Esophagus muscularis mucosa (tissue), 4 donors: Measurements from ENCODE around the gene CLIP4. TPM values are rescaled to one million over a fixed set of nuclear protein-coding genes. Genes with fewer than 3 reads are reported as not detected.

Experiments used
- DNase-seq: peaks from one replicate; pipeline ENCODE4 v3.0.0-alpha.2; 2017; ENCODE audit errors: extremely low spot score
- H3K27ac ChIP-seq, 4 donors: fragments of 200-600 bp; sonication (generic); replicated peaks in 1 of 4; 1 replicate in 3 of 4; 2 replicates in 1 of 4; pipeline ENCODE4 v1.5.1; 2016 to 2019; ENCODE audit warnings: mild to moderate bottlenecking in 1 of 4
- H3K27me3 ChIP-seq, 4 donors: fragments of 200-600 bp; sonication (generic); one replicate each; pipeline versions ENCODE4 v1.5.1 to v1.6.0; 2016 to 2019
- H3K36me3 ChIP-seq, 4 donors: fragments of 200-600 bp; sonication (generic); one replicate each; pipeline ENCODE4 v1.5.1; 2016 to 2019
- H3K4me1 ChIP-seq, 4 donors: fragments of 200-600 bp; sonication (generic); one replicate each; pipeline ENCODE4 v1.5.1; 2016 to 2019
- H3K4me3 ChIP-seq, 4 donors: fragments of 200-600 bp; sonication (generic); 1 replicate in 2 of 4; 2 replicates in 2 of 4; pipeline ENCODE4 v1.5.1; 2016 to 2019; ENCODE audit warnings: mild to moderate bottlenecking in 4 of 4, moderate library complexity in 1 of 4
- H3K9me3 ChIP-seq, 4 donors: fragments of 200-600 bp; sonication (generic); 1 replicate in 3 of 4; 2 replicates in 1 of 4; pipeline ENCODE4 v1.5.1; 2016 to 2019
- EP300 ChIP-seq: sonication (generic); formaldehyde crosslinking; IDR thresholded peaks from one replicate; pipeline ENCODE4 v1.6.1; 2017; ENCODE audit warnings: antibody characterized with exemption
- POLR2A ChIP-seq: fragments of 450-650 bp; IDR thresholded peaks from one replicate; pipeline ENCODE4 v1.6.1; 2017; ENCODE audit warnings: antibody characterized with exemption, moderate library complexity, mild to moderate bottlenecking, low read depth
- POLR2AphosphoS5 ChIP-seq, 2 donors: sonication (generic); formaldehyde crosslinking; IDR thresholded peaks; one replicate each; pipeline ENCODE4 v1.6.1; 2017; ENCODE audit warnings: antibody characterized with exemption in 2 of 2
- WGBS: methylation state at CpG from one replicate; pipeline ENCODE4 v1.1.5; 2018; 5-methylcytosine and 5-hydroxymethylcytosine counted together
- intact Hi-C: fragments of 100-400 bp; cut with DNase I; formaldehyde crosslinking; loops from one replicate; pipeline ENCODE4 v1.15.1; 2023
- total RNA-seq, 4 donors: library from RNA; depleted of rRNA; stranded (reverse); fragments of >200 nt; gene quantifications; one replicate each; pipeline versions ENCODE4 v1.1.0 to v1.2.1, GENCODE V29; 2016
- TF ChIP-seq, protein P1 (sequence below), 3 experiments: fragments of 200-600 bp in 2 of 3; fragments of 450-650 bp in 1 of 3; sonication (generic) in 2 of 3; IDR thresholded peaks; one replicate each; pipeline ENCODE4 v1.5.1; 2017 to 2019; ENCODE audit warnings: antibody characterized with exemption in 3 of 3, mild to moderate bottlenecking in 2 of 3, moderate library complexity in 1 of 3

Gene CLIP4
- total RNA-seq, 4 donors from 2014 or later: 58.5 to 83.1 (median 66.8) TPM

DNA sequence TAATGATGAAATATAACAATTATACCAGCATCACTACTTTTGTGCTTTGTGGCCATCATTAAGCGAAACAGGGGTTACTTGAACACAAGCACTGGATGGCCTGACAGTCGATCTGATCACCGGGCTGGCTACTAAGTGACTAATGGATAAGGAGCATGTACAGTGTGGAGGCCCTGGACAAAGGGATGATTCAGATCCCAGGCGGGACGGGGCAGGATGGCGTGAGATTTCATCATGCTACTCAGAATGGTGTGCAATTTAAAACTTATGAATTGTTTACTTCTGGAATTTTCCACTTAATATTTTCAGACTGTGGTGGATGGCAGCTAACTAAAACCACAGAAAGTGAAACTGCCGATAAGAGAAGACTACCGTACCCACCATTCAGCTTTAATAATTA, 7.0 kb upstream of the CLIP4 start:
- Histone ChIP-seq H3K27ac (no peak overlapping the region), H3K4me1 (no peaks in the 10 kb centered on the region), H3K4me3 (no peak overlapping the region), H3K27me3 (no peaks in the 10 kb centered on the region), H3K9me3 (no peaks in the 10 kb centered on the region), H3K36me3 (no peaks in the 10 kb centered on the region)
- DNase-seq: no peak
- 79% methylated on average over 8 of the region's 8 CpGs for WGBS
- TF ChIP-seq, protein P1, sequence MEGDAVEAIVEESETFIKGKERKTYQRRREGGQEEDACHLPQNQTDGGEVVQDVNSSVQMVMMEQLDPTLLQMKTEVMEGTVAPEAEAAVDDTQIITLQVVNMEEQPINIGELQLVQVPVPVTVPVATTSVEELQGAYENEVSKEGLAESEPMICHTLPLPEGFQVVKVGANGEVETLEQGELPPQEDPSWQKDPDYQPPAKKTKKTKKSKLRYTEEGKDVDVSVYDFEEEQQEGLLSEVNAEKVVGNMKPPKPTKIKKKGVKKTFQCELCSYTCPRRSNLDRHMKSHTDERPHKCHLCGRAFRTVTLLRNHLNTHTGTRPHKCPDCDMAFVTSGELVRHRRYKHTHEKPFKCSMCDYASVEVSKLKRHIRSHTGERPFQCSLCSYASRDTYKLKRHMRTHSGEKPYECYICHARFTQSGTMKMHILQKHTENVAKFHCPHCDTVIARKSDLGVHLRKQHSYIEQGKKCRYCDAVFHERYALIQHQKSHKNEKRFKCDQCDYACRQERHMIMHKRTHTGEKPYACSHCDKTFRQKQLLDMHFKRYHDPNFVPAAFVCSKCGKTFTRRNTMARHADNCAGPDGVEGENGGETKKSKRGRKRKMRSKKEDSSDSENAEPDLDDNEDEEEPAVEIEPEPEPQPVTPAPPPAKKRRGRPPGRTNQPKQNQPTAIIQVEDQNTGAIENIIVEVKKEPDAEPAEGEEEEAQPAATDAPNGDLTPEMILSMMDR (IDR thresholded peaks at IDR 0.05): no peak
- TF ChIP-seq POLR2AphosphoS5 (IDR thresholded peaks at IDR 0.05) (no peak), POLR2A (no peak), EP300 (no peak)
- intact Hi-C loops: no loop called here

DNA sequence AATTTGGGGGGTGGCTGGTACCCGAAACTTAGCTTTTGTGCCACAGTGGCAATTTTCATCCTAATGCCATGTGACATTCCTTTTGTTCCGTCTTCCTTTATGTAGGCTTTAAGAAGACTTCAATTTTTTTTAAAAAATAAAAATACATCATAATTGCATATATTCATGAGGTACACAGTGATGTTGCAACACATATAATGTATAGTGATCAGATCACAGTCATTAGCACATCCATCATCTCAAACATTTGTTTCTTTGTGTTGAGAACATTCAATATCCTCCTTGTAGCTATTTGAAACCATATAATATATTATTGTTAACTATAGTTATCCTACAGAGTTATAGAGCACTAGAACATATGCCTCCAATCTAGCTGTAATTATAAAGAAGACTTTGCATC, 6.0 kb upstream of the CLIP4 start:
- peaks cover 0 to under 1% (median under 1%) of the 10 kb centered on the region in 4 donors for H3K4me1 ChIP-seq
- H3K4me3 ChIP-seq: no peak overlapping the region
- no peaks in the 10 kb centered on the region for H3K9me3 ChIP-seq
- H3K36me3 ChIP-seq: no peaks in the 10 kb centered on the region
- intact Hi-C loops: no loop called here
- H3K27ac ChIP-seq: no peak overlapping the region
- no peak for DNase-seq
- H3K27me3 ChIP-seq: no peaks in the 10 kb centered on the region
- TF ChIP-seq POLR2AphosphoS5 (IDR thresholded peaks at IDR 0.05): no peak
- no peak for TF ChIP-seq POLR2A
- WGBS: 89% methylated on average over 2 of the region's 2 CpGs

DNA sequence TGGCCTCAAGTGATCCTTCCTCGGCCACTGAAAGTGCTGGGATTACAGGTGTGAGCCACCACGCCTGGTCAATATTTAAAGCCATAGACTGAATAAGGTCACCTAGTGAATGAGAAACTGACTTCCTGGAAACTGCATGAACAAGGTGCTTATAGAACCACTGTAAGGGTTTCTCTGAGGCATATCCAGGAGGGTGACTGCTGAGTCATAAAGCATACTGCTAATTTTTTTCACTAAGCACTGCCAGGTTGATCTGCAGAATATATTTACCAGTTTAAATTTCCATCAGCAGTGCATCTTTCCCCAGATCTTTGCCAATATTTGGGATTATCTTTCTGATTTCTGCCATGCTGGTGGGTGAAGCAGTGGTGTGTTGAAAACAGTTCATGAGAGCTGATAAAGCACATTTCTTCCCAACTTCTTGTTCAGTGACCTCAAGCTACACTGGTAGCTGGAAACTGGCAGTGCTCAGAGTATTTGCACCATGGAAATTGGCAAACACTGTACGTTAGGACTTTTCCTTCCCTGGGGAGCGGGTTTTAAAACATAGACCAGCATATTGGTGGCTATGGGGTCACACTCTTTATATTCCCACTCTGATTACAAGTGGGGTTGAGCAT, 4.2 kb upstream of the CLIP4 start:
- Histone ChIP-seq H3K4me1 (peaks cover 7 to 11% (median 8%) of the 10 kb centered on the region in 4 donors), H3K36me3 (no peaks in the 10 kb centered on the region), H3K27ac (no peak overlapping the region), H3K4me3 (no peak overlapping the region), H3K27me3 (no peaks in the 10 kb centered on the region), H3K9me3 (no peaks in the 10 kb centered on the region)
- intact Hi-C loops: no loop called here
- WGBS: 75% methylated on average over 4 of the region's 4 CpGs
- no peak for DNase-seq
- TF ChIP-seq EP300 (no peak), POLR2A (no peak)
- TF ChIP-seq, protein P1 (IDR thresholded peaks at IDR 0.05): no peak

DNA sequence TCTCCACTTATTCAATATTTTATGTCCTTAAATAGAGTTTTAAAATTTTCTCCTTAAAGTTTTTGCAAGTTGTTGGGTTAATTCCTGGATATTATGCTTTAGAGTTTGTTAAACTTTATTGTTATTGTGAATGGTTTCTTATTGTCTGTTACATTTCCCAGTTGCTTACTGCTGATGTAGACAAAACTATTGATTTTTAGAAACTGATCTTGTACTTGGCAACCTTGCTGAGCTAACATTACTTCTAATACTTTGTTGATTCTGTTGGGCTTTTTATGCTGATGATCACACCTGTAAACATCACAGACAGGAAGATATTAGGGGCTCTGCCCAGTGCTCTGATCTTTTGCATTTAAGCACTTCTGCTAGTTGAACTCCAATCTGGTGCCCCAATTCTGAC, 2.8 kb upstream of the CLIP4 start:
- Histone ChIP-seq H3K27ac (no peak overlapping the region), H3K4me3 (no peak overlapping the region), H3K27me3 (no peaks in the 10 kb centered on the region), H3K36me3 (no peaks in the 10 kb centered on the region), H3K4me1 (peaks cover 9 to 21% (median 16%) of the 10 kb centered on the region in 4 donors), H3K9me3 (no peaks in the 10 kb centered on the region)
- intact Hi-C loops: no loop called here
- DNase-seq: no peak
- TF ChIP-seq EP300 (no peak), POLR2A (no peak), POLR2AphosphoS5 (IDR thresholded peaks at IDR 0.05) (no peak)
- TF ChIP-seq, protein P1 (IDR thresholded peaks at IDR 0.05): no peak

DNA sequence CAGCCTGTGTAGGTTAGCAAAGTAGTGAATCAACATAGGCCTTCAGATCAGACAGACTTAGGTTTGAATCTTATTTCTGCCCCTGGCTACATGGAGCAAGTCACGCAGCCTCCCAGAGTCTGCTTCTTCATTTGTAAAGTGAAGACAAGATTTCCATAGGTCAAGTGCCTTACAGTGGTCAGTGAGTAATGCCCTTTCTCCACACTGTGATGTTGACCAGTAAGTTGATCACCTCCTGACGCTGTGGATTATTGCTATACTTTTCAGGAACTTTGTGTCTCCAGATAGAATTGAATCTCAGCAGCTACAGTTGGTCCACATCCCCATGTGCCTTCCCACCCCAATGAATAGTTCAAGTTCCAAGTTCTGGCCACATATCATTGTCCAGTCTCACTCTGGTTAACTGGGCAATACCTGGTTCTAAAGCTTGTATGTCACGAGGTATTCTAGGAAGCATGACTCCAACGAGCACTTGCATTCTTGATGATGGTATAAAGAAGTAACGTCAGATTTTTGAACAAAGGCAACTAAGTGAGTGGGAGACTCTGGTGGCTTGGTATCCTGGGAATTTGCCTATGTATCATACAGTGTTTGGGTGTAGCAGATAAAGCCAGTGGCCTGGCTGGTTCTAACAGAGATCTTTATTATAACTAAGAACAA, 2.1 kb upstream of the CLIP4 start:
- H3K27ac ChIP-seq: no peak overlapping the region
- H3K27me3 ChIP-seq: no peaks in the 10 kb centered on the region
- WGBS: 84% methylated on average over 5 of the region's 5 CpGs
- DNase-seq: no peak
- H3K4me1 ChIP-seq: peaks cover 13 to 28% (median 24%) of the 10 kb centered on the region in 4 donors
- H3K36me3 ChIP-seq: no peaks in the 10 kb centered on the region
- H3K9me3 ChIP-seq: no peaks in the 10 kb centered on the region
- no peak overlapping the region for H3K4me3 ChIP-seq
- intact Hi-C loops: no loop called here
- TF ChIP-seq EP300 (no peak), POLR2AphosphoS5 (IDR thresholded peaks at IDR 0.05) (no peak), POLR2A (no peak)
- TF ChIP-seq, protein P1 (IDR thresholded peaks at IDR 0.05): no peak
